HK-2 (cell line): ENCODE data around the gene SLC1A5.
"Not testable (repeated sequence)": the region's sequence is repeated elsewhere in the genome, so short reads cannot be mapped to it uniquely, and the experiment has no call there.

Experiments used
- DNase-seq: peaks from one replicate; pipeline ENCODE4 v3.0.0-alpha.2; 2018; ENCODE audit not compliant: unreplicated experiment

SLC1A5 gene

GRCh38 chr19:46768746-46769145 is 19.6 kb downstream of the SLC1A5 start:
- not testable (repeated sequence) for DNase-seq

DNA sequence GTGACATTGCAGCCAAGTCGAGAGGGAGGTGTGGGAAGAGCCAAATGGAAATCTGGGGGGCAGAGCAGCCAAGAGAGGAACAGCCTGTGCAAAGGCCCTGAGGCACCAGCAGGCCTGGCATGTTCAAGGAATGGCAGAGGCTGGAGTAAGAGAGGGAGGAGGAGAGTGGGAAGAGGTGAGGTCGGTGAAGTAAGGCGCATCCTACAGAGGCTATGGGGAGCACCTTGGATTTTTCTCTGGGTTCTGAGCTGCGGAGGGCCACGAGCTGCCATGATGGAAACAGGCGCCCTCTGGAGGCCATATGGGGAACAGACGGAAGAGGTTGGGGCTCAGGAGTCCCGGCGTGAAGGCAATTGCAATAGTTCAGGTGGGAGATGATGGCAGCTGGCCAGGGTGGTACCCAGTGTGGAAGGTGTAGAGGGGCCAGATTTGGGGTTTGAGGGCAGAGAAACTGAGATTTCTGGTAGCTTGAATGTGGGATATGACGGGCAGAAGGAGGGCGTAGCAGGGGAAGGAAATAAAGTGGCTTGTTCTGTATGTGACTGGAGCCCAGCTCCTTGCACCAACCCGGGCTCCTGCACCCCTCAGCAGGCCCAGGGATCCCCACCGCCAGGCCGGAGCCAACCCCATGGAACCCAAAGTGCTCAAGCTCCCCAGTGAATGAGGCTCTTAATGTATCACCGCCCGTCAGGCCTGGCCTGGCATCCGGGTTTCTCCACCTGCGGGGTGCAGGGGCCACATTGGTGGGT is 21.7 kb downstream of the SLC1A5 start:
- peak; percentile 52 for DNase-seq

DNA sequence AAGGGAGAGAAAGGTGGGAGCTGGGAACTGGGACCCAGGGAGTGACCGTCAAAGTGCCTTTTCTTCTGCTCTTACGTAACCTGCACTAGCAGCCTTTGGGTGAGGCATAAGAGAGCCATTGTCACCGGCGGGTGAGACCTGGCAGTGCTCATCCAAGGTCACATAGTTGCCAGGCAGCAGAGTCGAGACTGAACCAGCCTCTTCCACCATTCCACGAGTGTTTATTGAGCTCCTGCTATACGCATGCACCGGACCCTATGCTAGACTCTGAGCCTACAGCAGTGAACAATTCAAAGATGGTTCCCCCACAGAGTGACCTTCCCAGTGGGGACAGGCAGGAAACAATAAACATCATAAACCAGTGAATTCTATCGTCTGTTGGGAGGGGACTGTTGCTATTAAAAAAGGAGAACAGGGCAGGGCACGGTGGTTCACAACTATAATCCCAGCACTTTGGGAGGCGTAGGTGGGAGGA is 23.5 kb downstream of the SLC1A5 start:
- DNase-seq: no peak

- no peak for DNase-seq
Observed at GRCh38 chr19:46762245-46762890, 26.0 kb downstream of the SLC1A5 start.

DNA sequence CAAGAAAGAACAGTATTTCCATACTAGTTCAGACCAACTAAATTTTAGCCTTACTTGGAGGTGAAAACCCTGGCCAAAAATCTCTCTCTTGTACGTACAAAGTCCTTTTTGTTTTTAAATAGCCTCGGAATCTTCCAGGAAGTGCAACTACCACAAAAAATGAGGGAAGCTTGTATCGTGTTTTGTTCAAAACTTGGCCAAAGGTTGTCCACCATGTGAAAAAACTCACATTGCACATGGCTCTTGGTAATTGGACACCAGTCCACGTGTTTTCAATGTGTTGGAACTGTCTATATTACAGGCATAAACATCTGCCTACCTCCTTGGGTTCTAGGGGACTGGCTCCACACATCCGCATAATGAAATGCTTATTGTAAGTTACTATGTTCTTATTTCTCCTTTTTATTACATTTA is 27.0 kb downstream of the SLC1A5 start:
- DNase-seq: no peak

DNA sequence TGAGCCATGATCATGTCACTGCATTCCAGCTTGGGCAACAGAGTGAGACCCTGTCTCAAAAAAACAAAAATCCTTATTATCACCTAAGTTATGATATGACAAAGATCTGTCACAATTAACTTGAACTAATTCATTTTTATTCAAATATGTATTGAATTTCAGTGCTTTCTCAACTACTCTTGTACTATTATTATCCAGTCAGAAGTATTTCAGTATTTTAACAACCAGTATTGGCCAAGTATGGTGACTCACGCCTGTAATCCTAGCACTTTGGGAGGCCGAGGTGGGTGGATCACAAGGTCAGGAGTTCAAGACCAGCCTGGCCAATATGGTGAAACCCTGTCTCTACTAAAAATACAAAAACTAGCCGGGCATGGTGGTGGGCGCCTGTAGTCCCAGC is 27.5 kb downstream of the SLC1A5 start:
- DNase-seq: not testable (repeated sequence)

GRCh38 chr19:46760363-46760762 is 28.0 kb downstream of the SLC1A5 start:
- DNase-seq: no peak

DNA sequence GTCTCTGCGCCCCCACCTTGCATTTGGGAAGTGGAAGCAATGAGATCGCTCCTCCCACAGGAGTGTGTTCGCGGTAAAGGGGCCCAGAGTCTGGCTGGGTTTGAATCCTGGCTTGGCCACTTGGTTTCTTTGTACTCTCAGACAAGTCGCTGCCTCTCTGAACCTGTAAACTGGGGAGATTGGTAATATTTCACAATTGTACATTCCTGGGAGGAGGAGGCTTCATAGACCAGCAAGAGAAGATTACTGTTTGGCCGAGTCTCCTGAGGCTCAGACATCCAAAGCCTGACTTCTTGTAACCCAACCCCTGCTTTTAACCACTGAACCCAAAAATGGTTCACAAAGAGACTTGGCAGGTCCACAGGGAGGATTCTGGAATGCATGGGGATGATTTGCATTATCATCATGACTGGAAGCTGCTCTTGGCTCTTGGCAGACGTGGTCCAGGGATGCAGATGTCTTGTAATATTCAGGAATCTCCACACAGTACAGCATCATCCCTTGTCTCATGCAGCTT is 28.5 kb downstream of the SLC1A5 start:
- DNase-seq: no peak

- no peak for DNase-seq
Observed at GRCh38 chr19:46759206-46759605, 29.2 kb downstream of the SLC1A5 start.

GRCh38 chr19:46756544-46756888 is 31.9 kb downstream of the SLC1A5 start:
- no peak for DNase-seq

- no peak for DNase-seq
Observed at GRCh38 chr19:46755853-46756543, 32.4 kb downstream of the SLC1A5 start.

GRCh38 chr19:46755077-46755852 is 33.1 kb downstream of the SLC1A5 start:
- no peak for DNase-seq

GRCh38 chr19:46753420-46754155 is 34.8 kb downstream of the SLC1A5 start:
- no peak for DNase-seq

DNA sequence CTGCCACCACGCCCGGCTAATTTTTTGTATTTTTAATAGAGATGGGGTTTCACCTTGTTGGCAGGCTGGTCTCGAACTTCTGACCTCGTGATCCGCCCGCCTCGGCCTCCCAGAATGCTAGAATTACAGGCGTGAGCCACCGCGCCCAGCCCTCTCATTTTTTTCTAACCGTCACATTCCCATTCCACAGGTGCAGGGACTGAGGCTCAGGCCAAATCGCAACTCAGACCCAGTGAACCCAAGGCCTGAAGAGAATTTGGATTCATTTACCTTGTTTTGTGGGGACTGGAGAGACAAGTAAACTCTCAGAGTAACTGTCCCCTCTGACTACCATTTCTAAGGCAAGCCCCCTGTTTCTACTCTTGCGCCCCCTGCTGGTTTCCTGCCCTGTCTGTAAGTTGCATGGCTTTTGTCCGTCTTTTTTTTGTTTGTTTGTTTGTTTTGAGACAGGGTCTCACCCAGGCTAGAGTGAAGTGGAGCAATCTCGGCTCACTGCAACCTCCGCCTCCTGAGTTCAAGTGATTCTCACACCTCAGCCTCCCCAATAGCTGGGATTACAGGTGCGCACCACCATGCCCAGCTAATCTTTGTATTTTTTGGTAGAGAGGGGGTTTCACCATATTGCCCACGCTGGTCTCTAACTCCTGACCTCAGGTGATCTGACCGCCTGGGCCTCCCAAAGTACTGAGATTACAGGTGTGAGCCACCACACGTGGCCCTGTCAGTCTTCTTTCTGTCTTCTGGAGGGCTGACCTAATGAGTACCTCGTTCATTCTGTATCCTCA is 39.9 kb downstream of the SLC1A5 start:
- DNase-seq: peak; percentile 39

DNA sequence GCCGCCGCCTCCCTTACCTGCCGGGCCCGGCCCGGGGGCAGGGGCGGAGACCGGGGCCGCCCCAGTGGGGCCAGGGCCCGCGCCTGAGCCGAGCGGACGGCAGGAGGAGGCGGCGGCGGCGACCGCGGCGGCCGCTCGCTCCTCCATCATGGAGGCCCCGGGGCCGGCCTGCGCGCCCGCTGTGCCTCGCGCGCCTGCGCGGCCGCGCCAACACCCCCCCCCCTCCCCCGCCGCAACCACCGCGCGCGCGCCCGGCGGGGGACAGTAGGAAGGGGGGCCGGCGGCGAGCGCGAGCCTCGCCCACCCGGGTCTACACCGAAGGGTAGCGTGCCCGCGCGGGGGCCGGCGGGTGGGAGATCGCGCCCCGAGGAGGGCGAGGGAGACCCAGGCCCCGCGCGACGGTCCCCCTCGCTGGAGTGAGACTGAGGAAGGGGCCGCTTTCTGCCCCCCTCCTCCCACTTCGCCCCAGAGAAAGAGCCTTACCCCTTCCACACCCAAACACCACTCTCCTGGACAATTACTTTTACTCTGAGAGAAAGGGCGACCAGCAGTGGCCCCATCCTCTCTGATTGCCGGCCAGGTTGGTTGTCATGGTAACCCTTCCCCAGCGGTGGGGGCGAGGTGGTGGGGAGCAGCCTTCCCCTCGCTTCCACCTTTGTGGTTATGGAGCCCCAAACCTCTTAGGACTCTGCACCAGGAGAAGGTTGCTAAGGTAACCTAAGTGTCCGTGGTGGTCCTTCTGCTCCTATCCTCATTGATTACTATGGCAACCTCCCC is 41.9 kb downstream of the SLC1A5 start, which contains the start of gene STRN4:
TSS of gene STRN4 (minus strand) at position 170 of the 777 bp plus-strand sequence. CDS start at position 150, 20 bp downstream.
- DNase-seq: peak; percentile 34

DNA sequence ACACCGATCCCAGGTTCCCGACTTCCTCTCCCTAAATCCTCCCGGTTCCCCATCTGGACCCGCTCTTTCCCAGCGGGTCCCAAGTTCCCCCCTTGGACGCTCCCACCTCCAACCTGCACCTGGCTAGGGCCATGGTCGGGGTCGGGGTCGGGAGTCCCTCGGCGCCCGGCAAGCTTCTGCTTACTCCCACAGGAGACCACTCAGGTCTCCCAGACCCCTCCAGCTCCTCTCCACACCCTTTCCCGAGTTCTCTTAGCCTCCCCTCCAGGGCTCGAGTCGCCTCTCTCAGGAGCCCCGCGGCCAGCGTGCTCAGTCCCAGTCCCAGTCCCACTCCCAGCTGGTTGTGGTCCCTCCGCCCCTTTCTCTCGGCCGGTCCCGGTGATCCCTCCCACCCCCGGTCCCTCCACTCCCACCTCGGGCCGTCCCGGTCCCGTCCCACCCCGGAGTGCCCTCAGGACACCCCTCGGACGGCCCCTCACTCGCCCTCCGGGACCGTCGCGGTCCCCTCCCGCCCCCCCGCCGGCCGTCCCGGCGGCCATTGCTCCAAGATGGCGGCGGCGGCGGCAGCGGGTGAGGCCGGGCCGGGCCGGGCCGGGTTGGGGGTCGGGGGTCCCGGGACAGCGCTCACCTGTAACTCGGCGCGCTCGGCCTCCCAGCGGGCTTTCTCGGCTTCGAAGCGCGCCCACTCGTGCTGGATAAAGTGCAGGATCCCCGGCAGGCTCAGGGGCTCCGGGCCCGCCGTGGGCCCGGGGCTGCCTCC is 42.7 kb downstream of the SLC1A5 start, which contains the start of gene FKRP:
TSS of gene FKRP (plus strand) at position 537 of the 760 bp plus-strand sequence. CDS start 9,394 bp downstream, outside the sequence.
- DNase-seq: peak; percentile 39

GRCh38 chr19:46745030-46745429 is 43.4 kb downstream of the SLC1A5 start:
- no peak for DNase-seq

- no peak for DNase-seq
Observed at GRCh38 chr19:46744005-46744691, 44.2 kb downstream of the SLC1A5 start.
